ENCODE data around the gene KRTAP10-4.
"Not testable (repeated sequence)": the region's sequence is repeated elsewhere in the genome, so short reads cannot be mapped to it uniquely, and the experiment has no call there.

The KRTAP10-4 gene, protein sequence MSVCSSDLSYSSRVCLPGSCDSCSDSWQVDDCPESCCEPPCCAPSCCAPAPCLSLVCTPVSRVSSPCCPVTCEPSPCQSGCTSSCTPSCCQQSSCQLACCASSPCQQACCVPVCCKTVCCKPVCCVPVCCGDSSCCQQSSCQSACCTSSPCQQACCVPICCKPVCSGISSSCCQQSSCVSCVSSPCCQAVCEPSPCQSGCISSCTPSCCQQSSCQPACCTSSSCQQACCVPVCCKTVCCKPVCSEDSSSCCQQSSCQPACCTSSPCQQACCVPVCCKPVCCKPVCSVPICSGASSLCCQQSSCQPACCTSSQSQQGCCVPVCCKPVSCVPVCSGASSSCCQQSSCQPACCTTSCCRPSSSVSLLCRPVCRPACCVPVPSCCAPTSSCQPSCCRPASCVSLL

DNA sequence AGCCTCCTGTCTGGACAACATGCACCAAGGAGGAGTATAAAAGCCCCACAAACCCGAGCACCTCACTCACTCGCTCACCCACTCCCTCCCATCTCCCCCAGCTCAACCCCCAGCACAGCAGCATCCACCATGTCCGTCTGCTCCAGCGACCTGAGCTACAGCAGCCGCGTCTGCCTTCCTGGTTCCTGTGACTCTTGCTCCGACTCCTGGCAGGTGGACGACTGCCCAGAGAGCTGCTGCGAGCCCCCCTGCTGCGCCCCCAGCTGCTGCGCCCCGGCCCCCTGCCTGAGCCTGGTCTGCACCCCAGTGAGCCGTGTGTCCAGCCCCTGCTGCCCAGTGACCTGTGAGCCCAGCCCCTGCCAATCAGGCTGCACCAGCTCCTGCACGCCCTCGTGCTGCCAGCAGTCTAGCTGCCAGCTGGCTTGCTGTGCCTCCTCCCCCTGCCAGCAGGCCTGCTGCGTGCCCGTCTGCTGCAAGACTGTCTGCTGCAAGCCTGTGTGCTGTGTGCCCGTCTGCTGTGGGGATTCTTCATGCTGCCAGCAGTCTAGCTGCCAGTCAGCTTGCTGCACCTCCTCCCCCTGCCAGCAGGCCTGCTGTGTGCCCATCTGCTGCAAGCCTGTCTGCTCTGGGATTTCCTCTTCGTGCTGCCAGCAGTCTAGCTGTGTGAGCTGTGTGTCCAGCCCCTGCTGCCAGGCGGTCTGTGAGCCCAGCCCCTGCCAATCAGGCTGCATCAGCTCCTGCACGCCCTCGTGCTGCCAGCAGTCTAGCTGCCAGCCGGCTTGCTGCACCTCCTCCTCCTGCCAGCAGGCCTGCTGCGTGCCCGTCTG lies at the start of gene KRTAP10-4:
KRTAP10-4 (plus strand) TSS at position 100 of the 827 bp plus-strand sequence; CDS start at position 130, 30 bp downstream.
- not testable (repeated sequence) for DNase-seq; ATAC-seq; H3K4me1 Mint-ChIP-seq; H3K27ac Mint-ChIP-seq; H3K36me3 Mint-ChIP-seq (ENCODE audit: low read depth); H3K4me3 Mint-ChIP-seq; H3K27me3 Mint-ChIP-seq
- H3K9me3 Mint-ChIP-seq = peaks cover 14% of the 10 kb centered on the region

DNA sequence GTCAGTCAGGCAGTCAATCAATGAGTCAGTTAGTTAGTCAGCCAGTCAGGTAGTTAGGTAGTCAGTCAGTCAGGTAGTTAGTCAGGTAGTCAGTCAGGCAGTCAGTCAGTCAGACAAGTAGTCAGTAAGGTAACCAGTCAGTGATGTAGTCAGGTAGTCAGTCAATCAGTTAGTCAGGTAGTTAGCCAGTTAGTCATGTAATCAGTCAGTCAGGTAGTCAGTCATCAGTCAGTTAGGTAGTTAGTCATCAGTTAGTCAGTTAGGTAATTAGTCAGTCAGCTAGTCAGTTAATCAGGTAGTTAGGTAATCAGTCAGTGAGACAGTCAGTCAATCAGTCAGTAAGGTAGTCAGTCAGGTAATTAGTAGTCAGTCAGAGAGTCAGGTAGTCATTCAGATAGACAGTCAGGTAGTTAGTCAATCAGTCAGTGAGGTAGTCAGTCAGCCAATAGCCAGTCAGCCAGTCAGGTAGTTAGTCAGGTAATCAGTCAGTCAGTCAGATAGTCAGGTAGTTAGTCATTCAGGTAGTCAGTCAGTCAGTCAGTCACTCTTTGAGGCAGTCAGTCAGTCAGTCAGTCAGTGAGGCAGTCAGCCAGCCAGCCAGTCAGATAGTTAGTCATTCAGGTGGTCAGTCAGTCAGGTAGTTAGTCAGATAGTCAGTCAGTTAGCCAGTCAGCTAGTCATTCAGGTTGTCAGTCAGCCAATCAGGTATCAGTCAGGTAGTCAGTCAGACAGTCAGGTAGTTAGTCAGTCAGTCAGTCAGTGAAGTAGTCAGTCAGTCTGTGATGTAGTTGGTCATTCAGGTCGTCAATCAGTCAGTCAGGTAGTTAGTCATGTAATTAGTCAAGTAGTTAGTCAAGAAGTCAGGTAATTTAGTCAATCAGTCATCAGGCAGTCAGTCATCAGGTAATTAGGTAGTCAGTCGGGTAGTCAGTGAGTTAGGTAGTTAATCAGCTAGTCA lies 48.8 kb upstream of the KRTAP10-4 start:
- ATAC-seq (no peak), DNase-seq (no peak)
- no peaks in the 10 kb centered on the region for H3K27me3 Mint-ChIP-seq
- H3K4me3 Mint-ChIP-seq = no peak overlapping the region
- no peaks in the 10 kb centered on the region for H3K4me1 Mint-ChIP-seq
- no peaks in the 10 kb centered on the region for H3K36me3 Mint-ChIP-seq (ENCODE audit: low read depth)
- H3K27ac Mint-ChIP-seq = no peak overlapping the region
- no peaks in the 10 kb centered on the region for H3K9me3 Mint-ChIP-seq

DNA sequence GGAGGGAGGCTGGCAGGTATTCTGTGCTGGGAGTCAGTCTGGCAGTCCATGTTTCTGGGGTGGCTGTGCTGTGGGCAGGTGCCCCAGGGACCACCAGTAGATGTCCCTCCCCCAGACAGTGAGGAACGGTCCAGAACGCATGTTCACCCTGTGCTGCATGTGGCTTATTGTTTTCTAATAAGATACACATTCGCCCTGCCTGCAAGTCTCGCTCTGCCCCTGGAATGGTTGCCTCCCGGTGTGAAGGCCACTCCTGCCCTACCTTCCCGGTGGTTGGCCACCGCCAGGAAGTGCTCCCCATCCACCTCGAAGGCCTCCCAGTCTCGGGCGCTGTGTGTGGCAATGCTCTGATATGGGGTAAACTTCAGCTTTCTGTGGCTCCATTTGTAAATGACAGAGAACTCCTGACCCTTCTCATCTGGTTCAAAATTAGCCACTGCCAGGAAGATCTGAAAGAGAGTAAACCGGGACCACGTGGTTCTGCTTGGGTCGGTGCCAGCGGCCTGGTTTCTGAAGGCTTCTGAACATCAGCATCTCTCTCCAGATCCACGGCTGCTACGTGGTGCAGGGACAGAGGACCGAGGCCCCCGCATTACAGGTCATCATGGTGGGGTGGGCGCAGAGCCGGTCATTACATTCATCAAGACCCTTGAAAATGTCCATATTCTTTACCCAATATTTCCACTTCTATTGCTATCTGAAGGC lies 48.0 kb upstream of the KRTAP10-4 start:
- Mint-ChIP-seq H3K27ac (no peak overlapping the region), H3K27me3 (peaks cover 2% of the 10 kb centered on the region), H3K4me1 (no peaks in the 10 kb centered on the region), H3K36me3 (ENCODE audit: low read depth) (no peaks in the 10 kb centered on the region), H3K9me3 (no peaks in the 10 kb centered on the region), H3K4me3 (no peak overlapping the region)
- DNase-seq = no peak
- no peak for ATAC-seq

DNA sequence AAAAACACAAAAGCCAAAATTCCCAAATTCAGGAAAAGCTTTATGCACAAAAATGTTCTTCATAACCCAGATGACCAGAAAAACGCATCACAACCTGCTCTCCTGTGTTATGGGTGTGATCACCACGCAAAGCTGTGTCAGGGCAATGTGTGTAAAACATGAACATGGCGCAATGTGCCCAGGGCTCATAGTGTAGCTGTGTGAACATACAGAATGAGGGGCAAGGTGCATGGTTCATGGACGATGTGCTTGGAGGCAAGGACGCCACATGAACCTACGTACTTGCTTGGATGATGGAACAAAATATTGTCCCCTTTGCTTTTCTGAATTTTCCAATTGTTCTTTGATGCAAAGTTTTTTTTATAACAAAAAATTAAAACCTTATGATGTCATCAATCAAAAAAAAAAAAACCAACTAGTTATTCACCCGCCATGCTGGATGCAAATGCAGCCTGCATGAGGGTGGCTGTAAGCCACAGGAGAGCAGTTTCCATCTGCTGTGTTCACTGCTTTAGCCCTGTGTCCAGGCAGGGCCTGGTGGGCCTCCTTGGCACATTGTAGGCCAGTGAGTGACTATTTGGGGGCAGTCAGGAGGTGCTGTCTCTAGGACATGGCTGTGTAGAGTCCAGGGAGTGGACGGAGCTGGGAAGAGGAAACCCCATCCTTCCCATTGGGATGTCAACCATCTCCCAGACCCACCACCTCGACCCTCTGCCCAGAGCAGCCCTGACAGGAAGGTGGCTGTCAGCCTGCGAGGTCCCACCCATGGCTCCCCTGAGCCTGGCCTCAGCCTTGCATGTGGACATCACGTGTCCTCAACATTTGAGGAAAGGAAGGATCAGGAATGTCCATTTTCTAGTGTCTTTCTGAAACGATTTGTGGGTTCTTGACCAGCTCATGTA lies 47.2 kb upstream of the KRTAP10-4 start:
- Mint-ChIP-seq H3K27ac (no peak overlapping the region), H3K27me3 (peaks cover 2% of the 10 kb centered on the region), H3K36me3 (ENCODE audit: low read depth) (no peaks in the 10 kb centered on the region), H3K9me3 (no peaks in the 10 kb centered on the region), H3K4me3 (no peak overlapping the region), H3K4me1 (no peaks in the 10 kb centered on the region)
- DNase-seq (no peak), ATAC-seq (no peak)

DNA sequence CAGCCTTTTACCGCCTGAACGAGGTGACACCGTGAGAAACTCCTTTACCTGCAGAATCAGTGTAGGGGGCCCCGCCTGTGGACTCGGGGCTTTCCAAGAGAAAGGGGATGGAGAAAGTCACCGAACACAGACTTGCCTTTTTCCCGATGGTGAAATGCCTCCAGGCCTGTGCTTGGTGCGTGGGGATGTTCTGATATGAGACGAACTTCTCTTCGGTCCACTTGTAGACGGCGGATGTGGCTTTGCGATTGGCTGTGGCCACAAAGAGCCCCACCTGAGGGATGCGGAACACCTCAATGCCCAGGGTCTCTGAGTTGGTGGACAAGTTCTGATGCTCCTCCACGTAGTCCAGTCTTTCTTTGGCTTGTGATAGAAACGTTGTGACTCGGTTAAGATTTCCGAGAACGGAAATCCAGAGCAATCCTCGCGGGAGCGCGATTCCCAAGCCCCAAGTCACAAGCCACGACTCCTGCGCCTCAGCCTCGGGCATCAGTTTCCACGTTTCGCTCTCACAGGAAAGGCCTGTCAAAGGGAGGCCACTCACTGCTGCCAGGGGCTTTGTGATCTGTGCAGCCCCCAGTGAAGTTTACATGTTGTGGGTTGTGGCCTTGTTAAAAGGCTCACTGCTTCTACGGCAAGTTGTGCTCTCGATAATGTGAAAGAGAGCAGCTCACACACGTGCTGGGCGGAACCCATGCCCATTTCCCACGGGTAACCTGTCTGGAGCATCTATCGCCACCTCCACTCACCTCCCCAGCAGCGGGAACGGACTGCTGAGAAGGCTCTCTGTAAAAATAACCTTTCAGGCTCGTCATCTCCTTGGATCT lies 46.2 kb upstream of the KRTAP10-4 start:
- Mint-ChIP-seq H3K4me1 (no peaks in the 10 kb centered on the region), H3K27me3 (peaks cover 2% of the 10 kb centered on the region), H3K27ac (no peak overlapping the region), H3K9me3 (no peaks in the 10 kb centered on the region), H3K4me3 (no peak overlapping the region), H3K36me3 (ENCODE audit: low read depth) (no peaks in the 10 kb centered on the region)
- no peak for ATAC-seq
- DNase-seq = no peak

DNA sequence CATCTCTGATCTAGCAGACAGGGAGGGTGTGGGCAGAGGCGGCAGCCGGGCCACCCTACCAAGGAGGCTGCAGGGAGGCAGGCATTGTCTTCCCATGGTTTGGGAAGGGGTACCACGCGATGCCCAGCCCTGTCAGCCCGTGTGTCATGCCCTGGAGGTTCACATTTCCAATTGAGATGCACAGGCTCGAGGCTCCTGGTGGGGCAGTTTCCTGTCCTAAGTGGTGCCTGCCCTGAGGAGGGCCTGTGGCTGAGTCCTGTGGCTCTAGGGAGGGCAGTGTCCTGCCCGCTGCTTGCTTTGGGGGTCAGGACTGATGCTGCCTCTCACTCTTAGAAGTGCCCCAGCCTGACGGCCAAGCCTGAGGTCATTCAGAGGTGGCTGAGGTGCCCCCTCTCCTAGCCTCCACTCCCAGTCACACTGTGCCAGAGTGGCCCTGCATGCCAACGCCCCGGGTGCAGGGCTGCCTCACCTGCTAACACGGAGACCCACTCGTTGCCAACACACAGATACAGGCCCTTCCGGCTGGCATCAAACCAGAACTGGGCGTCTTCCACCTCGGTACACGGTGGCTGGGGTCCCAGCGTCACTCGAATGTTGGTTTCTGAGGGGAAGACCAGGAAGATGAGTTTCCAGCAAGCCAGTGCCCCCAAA lies 45.4 kb upstream of the KRTAP10-4 start:
- H3K27ac Mint-ChIP-seq = no peak overlapping the region
- H3K4me1 Mint-ChIP-seq = no peaks in the 10 kb centered on the region
- no peak overlapping the region for H3K4me3 Mint-ChIP-seq
- no peak for ATAC-seq
- DNase-seq = no peak
- no peaks in the 10 kb centered on the region for H3K9me3 Mint-ChIP-seq
- H3K27me3 Mint-ChIP-seq = peaks cover 2% of the 10 kb centered on the region
- H3K36me3 Mint-ChIP-seq (ENCODE audit: low read depth) = no peaks in the 10 kb centered on the region

DNA sequence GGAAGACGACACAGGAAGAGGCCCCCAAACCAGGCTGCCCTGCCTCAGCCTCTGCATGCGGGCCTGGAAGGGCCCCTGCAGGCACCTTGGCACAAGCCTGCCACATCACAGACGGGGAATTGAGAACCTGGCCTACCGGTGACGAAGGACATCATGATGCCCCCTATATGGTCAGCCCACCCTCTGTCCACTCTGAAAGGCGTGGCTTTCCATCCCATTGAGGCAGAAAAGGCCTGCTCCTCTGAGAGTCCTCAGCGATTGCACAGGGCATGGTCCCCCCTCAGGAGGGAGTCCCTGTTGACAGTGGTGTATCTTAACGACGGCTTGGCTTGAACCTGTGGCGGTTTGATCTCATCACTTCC lies 44.9 kb upstream of the KRTAP10-4 start:
- Mint-ChIP-seq H3K4me3 (no peak overlapping the region), H3K27ac (no peak overlapping the region), H3K9me3 (no peaks in the 10 kb centered on the region), H3K4me1 (no peaks in the 10 kb centered on the region), H3K36me3 (ENCODE audit: low read depth) (no peaks in the 10 kb centered on the region), H3K27me3 (peaks cover 2% of the 10 kb centered on the region)
- ATAC-seq = no peak
- DNase-seq = no peak

DNA sequence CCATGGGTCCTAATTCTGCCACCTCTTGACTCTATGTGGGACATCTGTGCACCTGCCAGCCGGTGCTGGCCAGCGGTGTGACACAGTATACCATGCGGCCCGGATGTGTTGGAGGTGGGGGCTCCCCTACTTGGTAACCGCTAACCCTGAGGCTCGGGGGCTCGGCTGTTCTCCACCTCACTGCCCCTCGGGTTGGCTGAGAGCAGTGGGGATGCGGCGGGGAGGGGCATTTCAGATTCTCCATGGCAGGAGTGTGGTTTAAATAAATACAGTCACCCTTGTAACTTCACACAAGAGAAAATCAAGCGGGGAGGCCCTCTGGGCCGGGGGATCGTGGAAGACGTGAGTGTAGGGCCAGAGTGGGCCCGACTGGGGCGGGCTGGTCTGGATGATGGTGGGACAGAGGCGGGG lies 44.5 kb upstream of the KRTAP10-4 start:
- Mint-ChIP-seq H3K36me3 (ENCODE audit: low read depth) (no peaks in the 10 kb centered on the region), H3K4me1 (no peaks in the 10 kb centered on the region), H3K9me3 (no peaks in the 10 kb centered on the region), H3K27ac (no peak overlapping the region), H3K4me3 (no peak overlapping the region), H3K27me3 (peaks cover 2% of the 10 kb centered on the region)
- ATAC-seq (no peak), DNase-seq (no peak)

DNA sequence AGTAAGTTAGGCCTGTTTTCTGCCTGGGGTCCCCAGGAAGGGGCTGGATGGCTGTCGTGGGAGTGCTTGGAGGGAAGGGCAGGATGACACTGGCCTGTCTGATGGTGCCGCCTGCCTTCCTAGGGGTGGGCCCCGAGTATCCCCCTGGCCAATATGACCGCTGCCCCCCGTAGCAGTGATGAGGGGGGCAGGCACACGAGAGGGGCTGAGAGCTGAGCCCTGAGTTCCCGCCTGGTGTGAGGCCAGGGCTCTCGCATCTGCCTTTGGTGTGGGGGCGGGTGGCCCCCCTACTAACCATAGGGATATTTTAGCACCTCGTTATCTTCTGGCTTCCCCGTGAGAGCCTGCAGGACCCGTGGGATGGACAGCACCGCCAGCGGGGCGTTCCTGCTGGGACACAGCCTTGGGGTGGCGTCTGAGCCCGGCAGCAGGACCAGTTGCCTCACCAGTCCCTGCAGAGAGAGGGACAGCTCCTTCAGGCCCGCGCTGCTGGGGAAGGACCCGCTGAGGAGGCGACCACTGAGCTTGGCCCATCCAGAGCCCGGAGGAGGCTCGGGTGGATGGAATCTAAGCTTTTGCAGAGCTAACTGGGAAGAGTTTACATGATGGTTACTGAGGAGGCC lies 43.9 kb upstream of the KRTAP10-4 start:
- Mint-ChIP-seq H3K27ac (no peak overlapping the region), H3K36me3 (ENCODE audit: low read depth) (no peaks in the 10 kb centered on the region), H3K4me1 (no peaks in the 10 kb centered on the region), H3K9me3 (no peaks in the 10 kb centered on the region), H3K4me3 (no peak overlapping the region), H3K27me3 (peaks cover 2% of the 10 kb centered on the region)
- ATAC-seq = no peak
- no peak for DNase-seq

DNA sequence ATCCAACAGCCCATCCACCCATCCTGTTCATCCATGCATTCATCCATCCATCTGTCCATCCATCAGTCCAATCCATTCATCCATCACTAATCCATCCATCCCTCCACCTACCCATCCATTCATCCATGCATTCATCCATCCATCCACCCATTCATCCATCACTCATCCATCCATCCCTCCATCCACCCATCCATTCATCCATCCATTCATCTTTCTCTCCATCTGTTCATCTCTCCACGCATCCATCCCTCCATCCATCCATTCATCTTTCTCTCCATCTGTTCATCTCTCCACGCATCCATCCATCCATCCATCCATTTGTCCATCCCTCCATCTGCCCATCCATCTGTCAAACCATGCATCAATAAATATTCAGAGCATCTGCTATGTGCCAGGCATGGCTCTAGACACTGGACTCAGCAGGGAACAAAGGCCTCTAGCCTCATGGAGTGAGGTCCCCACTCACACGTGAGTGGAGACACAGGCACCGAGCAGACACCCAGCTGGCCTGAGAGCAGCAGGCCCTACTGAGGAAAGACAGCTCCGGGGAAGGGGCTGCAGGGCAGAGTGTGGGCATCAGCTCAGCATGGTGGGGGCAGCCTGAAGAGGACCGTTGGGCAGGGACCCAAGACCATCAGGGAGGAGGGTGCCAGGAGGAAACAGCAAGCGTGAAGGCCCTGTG lies 43.2 kb upstream of the KRTAP10-4 start:
- H3K4me3 Mint-ChIP-seq = no peak overlapping the region
- no peaks in the 10 kb centered on the region for H3K4me1 Mint-ChIP-seq
- no peak for DNase-seq
- H3K27ac Mint-ChIP-seq = no peak overlapping the region
- no peak for ATAC-seq
- H3K27me3 Mint-ChIP-seq = peaks cover 2% of the 10 kb centered on the region
- H3K36me3 Mint-ChIP-seq (ENCODE audit: low read depth) = no peaks in the 10 kb centered on the region
- H3K9me3 Mint-ChIP-seq = no peaks in the 10 kb centered on the region

DNA sequence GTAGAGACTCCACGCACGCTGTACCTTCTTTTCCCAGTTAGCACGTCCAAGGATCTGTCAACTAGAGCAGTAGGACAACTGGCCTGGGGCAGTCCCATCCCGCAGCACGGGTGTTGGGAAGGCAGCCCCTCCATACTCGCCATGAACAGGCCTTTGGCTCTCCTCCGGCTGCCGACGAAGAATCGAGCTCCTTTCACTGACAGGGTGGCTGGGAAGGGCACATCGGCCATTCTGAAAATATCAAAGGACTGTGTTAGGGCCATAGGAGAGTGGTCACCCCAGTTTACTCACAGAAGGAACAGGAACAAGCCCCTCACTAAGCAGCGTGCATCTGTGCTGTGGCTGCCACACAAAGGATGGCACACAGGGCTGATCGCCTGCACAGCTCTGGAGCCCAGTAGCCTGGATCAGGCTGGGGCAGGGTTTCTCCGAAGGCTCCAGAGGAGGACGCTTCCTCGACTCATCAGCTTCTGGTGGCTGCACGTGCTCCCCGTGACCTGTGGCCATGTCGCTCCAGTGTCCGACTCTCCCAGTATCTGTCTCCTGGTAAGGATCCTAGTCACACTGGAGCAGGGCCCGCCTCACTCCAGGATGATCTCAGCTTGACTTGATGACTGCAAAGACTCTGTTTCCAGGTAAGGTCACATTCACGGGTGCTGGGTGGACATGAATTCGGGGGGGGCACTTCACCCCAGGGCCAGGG lies 42.5 kb upstream of the KRTAP10-4 start:
- ATAC-seq (no peak), DNase-seq (no peak)
- H3K9me3 Mint-ChIP-seq = no peaks in the 10 kb centered on the region
- H3K36me3 Mint-ChIP-seq (ENCODE audit: low read depth) = no peaks in the 10 kb centered on the region
- no peaks in the 10 kb centered on the region for H3K4me1 Mint-ChIP-seq
- H3K27ac Mint-ChIP-seq = no peak overlapping the region
- H3K27me3 Mint-ChIP-seq = peaks cover 2% of the 10 kb centered on the region
- no peak overlapping the region for H3K4me3 Mint-ChIP-seq
